A204.1 (cell line): Measurements from ENCODE around the gene EBF4.
"Not testable (repeated sequence)": the region's sequence is repeated elsewhere in the genome, so short reads cannot be mapped to it uniquely, and the experiment has no call there.

Experiments used
- FAIRE-seq: peaks from 2 replicates; lab custom pipeline; 2012; peaks lifted over from hg19 to GRCh38; lab: Jason Lieb, UNC

EBF4 gene

DNA sequence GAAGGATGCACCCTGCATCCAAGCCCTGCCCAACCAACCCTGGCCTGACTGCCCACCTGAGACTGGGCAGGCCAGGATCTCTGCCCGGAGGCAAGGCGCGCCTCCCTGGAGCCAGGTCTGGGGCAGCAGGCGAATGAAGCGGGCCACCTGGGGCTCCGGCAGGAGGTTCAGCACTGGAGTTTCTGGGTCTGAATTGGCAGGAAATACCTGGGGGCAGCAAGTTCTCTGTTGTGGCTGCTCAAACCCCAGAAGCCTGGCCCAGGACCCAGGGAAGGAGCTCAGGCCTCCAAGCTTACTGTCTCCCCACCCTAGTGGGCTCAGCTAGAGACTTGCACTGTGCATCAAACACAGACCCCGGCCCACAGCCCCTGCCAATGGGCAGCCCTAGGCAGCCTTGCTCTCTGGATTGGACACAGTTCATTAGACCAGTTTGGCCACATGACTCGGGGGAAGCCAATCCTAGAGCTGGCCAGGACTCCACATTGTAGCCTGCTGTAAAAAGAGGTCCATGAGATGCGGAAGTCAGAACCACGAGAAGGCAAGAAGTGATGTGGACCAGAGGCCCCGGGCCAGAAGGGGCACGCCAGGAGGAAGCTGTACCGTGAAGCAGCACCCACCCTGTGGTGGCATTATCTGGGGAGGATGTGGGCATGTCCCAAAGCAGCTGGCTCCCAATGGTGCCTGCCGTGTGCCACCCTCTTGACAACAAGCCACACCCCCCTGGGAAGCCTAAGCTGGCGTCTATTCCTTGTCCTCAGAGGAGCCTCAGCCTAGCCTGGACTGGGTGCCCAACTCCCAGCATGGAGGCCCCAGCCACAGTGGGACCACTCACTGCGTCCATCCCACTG lies 104.8 kb downstream of the EBF4 start:
- FAIRE-seq, result no peak

DNA sequence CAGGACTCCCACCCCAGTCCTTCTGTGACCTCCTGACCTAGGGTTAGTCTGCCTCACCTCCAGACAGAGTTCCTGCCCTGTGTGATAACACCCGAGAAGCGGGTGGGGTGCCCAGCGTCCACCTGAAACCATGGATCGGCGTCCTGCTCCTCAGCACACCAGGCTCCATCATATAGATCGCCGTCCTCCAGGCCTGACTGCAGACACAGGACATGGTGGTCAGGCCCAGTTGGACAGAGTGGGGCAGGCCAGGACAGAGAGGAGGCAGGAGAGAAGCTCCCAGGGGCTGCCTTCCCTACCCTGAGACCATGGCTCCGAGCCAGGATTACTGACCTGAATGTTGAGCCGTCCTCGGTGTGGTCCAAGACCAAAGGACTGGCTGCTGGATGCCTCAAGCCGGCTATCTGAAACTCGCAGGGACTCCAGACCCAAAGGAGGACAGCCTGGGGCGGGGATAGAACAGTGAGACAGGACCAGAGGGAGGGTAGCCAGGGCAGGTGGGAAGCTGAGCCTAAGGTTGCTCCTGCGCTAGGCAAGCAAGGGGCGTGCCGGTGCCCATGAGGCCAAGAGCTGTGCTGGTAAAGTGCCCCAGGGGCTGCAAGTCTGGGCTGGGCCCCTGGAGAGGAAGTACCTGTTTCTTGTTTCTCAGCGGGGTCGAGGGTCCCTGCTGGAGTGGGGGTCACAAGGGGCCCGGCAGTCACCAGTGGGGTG lies 105.7 kb downstream of the EBF4 start:
- no peak for FAIRE-seq

DNA sequence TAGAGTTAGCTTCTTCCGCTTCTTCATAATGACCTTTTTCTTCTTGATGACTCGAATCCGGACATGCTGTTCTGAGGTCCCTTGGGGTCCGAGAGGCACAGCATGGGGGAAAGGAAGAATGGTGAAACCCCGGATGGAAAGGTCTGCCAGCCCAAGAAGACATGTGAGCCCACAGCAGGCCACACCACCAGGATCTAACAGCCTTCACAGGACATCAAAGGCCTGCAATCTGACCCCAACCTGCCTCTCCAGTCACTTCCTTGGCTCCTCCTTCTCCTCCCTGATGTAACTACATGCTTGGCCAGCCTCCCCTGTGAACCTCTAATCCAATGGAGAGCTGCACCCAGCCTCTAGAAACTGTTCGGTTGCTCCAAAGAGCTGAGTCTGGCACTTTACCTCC lies 106.2 kb downstream of the EBF4 start:
- FAIRE-seq, result no peak

DNA sequence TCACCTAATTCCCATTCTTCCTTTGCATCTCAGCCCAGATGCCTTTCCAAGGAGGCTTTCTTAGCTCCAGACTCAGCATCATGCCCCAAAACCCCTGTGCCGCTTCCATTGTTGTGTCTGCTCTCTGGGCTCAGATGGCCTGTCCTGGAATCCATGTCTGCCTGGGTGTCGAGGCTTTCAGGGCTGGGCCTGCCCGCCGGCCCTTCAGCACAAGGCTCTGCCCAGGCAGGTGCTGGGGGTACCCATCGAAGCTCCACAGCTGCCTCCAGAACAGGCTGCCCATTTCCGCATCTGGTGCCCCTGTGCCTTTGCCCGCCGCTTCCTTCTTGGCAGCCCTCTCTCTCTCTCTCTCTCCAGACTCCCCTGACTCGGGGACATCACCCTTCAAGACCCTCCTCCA lies 106.7 kb downstream of the EBF4 start:
- FAIRE-seq, result no peak

DNA sequence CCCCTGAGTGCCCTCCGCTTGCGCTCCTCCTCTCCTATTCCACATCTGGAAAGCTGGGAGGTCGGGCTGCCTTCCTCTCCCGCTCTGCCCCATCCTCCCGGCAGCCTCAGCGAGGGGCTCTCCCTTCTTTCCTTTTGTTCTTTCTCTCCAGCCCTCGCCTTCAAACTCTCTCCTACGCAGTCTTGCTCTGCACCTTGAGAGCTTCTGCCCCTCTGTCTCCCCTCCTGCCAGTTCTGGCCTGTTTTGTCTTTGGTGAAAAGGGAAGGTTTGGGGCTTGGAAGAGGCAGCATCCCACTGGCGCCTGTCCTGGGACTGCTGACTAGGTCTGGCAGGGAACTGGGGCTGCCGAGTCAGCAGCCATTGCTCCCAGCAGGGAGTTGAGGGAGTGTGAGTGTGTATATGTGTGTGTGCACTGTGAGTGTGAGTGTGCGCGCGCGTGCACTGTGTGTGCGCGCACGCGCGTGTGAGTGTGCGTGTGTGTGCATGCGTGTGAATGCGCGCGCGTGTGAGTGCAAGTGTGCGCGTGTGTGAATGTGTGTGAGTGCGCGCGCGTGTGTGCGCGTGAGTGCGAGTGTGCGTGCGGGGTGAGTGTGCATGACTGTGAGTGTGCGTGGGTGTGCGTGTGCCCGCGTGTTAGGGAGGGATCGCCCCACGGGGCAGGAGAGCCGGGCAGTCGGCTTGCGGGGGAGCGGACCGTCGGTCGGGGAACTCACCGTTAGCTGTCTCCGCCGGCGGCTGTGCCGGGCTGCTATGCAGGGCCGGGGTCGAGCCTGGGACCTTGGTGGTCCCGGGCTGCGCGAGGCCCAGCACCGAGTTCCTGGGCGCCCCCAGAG lies 107.3 kb downstream of the EBF4 start:
- no peak for FAIRE-seq

DNA sequence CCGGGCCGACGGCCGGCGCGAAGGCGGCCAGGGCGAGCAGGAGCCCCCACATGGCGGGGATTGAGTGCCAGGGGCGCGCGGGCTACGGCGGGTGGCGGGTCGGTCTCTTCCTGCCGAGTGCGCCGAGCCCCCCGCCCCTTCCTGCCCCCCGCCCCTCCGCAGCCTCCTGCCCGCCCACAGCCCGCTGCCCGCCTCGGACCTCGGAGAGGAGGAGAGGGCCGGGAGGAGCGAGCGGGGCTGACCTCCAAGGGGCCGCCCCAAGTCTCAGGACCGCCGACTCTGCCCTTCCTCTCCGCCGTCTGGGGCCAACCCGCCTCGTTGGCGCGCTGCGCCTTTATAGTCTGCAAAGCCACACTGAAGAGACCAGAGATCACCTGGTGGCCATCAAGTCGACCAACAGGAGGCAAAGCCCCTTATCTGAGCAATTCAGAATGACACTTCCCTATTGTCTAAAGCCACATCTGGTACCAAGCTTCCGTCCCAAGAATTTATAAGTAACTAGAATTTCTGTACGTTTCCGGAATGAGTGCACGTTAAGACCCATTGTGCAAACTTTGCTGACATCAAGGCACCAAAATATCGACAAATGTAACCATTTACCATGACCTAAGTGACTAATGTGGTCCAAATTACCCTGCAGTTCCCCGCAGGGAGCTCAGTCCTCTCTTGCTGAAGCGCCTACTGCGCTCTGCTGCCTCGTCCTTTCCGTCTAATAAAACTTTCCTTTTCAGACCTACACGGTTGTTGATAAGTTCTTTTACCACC lies 108.1 kb downstream of the EBF4 start, which contains the start of gene CPXM1:
Gene CPXM1 (minus strand): TSS at position 107 of the 765 bp plus-strand sequence. CDS start 55 bp downstream, at position 52.
- no peak for FAIRE-seq

DNA sequence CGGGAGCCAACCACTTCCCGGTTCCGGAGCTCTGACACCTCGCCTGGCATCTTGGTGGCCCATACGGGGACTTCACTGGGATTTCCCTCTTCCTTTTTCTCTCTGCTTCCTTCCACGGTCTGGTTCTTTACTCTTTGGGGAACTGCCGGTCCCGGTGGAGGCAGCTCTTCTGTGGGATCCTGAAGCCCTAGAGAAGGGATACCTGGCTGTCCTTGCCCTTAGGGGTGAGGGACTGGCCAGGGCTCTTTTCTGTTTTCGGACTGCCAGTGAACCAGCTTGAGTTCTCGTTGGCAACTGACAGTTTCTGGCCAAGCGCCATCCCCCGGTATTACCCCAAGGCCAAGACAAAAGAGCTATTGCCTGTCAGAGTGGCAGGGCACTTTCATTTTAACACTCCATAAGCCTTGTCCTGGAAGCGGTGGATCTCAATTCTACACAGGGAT lies 108.7 kb downstream of the EBF4 start:
- FAIRE-seq, result no peak

DNA sequence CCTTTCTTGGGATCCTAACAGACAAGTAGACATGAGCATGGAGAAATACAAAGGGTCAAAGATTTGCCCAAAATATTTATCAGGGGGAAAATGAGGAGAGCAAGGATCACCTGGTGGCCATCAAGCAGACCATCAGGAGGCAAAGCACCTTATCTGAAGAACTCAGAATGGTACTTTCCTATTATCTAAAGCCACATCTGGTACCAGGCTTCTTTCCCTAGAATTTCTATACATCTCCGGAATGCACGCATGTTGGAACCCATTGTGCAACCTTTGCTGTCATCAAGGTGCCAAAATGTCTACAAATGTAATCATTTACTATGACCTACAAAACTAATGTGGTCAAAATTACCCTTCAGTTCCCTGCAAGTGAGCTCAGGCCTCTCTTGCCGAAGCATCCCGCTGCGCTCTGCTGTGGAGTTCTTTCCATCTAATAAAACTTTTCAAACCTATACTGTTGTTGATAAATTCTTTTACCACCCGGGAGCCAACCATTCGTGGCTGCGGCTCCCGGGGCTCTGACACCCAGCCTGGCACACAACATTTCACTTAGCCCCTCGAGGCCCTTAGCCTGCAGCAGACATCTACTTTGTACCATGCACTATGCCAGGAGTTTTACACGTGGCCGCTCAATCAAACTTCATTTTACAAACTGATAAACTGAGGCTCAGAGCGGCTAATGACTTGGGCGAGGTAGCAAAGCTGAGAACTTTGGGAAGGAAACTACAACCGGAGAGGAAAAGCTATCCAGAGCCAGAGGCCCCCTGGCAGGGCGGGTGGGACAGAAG lies 111.7 kb downstream of the EBF4 start:
- no peak for FAIRE-seq

DNA sequence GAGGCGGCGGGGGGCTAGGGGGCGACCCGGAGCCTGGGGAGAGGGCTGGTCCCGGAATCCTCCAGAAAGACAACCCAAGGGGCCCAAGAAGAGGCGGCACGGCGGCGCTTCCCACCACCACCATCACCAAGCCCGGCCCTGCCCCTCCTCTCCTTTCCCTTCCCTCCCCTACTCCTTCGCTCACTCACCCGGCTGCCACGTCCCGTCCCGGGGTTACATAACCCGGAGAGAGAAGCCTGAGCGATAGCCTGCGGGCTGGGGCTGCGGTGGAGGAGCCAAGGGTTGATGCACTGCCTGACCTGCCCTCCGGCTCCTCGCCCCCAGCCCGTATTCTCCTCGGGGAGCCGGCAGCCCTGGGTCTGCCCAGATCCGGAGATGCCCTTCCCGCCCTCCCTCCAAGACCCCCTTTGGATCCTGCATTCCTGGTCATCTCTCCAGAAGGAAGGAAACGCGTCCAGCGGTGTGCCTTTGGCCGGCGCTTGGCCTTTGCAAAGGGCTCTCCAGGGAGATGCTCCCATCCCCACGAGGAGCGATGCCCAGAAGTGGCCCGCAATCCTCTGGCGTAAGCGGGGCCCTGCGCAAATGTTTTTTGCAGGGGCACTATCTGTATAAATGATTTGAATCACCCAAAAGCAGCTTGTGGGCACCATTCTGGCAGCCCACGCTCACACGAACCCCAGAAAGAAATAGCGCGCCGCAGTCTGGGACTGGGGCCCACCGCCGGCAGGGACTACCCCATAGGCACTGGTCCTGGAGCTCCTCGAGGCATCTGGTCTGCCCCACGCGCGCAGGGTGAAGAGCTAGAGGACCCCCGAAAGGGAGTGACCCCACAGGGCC lies 112.5 kb downstream of the EBF4 start:
- FAIRE-seq, result no peak

DNA sequence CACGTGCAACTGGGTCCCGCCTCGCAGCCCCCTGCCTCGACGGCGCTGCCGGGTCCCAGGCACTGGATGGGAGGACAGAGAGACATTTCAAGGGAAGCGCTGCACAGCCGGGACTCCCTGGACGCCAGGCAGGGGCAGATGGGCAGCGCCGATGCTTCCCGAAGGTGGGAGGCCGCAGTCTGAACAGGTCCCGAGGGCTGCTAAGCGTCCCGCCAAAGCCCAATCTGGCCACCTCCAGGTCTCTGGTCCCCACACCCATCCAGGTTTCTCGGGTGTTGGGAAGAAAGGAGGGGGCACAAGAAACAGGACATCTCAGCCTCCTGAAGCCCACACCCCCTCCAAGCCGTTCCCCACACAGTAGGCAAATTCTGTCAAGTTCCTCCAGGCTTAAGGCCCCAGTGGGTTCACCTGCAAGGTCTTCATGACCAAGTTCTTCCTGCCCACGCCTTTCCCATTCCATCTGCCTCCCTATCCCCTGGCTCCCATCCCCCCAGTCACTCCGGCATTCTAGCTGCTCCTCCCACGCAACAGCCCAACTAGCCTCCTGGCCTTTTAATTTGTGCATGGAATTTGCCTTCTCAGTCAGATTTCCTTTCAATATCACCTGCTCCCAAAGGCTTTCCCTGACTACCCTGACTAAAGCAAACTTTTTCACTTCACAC lies 113.2 kb downstream of the EBF4 start:
- no peak for FAIRE-seq

DNA sequence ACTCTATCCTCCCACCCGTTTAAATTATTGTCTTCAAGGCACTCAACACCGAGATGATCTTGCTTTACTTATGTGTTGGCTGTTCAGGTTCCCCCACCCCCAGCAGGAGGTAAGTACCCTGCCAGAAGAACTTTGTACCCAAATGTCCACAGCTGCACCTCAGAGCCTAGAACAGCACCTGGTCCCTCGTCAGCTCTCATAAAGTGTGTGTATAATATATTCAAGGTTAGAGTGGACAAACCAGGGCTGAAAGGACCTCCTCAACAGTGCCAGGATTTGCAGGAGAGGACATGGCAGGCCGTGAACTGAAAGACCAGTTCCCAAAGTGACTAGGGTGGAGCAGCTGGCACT lies 113.7 kb downstream of the EBF4 start:
- FAIRE-seq, result no peak

DNA sequence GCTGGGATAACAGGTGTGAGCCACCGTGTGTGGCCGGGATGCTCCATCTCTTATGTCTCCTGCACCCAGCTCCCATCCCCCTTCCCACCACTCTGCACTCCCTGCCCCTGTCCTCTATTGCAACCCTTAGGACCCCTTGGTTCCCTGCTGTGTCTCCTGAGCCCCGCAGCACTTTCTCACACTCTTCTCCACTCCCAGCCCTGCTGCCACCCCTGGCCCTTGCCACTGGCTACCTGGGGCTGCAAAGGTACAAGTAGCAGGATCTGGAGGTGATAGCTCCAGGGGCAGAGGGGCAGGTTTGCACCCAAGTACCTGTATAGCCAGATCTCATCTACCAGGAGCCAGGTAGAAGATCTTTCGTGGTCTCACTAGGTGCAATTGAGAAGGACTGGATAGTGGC lies 114.4 kb downstream of the EBF4 start:
- FAIRE-seq, result no peak

DNA sequence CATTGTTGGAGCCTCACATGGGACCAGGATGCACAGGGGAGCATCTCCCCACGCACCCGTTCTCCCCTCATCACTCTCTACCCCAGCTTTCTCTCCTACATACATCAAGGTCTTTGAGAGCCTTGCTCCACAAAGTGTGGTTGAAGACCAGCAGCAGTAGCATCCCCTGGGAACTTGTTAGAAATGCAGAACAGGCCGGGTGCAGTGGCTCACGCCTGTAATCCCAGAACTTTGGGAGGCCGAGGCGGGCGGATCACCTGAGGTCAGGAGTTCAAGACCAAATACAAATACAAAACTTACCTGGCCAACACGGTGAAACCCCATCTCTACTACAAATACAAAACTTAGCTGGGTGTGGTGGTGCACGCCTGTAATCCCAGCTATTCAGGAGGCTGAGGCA lies 115.3 kb downstream of the EBF4 start:
- FAIRE-seq, result not testable (repeated sequence)

DNA sequence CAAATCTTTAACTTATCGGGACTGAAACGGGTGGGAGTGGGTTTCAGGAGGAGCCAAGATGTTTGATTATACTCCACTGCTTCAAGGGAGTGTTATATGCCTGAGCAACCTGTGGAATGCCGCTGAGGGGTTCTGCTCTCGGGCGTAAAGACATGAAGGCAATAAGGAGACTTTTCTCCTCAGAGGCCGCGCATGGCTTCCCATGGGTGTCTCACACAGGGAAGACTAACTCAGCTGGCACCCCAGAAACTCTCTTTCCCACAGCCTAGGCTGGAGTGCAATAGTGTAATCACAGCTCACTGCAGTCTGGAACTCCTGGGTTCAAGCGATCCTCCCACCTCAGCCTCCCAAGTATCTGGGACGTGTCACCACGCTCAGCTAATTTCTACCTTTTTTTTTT lies 117.1 kb downstream of the EBF4 start:
- no peak for FAIRE-seq
